Measurements from ENCODE around the gene DGKD. TPM values are rescaled to one million over a fixed set of nuclear protein-coding genes. Genes with fewer than 3 reads are reported as not detected.

Gene DGKD
- total RNA-seq, 1 donor from 2014 or later = 44.7 TPM

GRCh38 chr2:233411162-233411561 is 56.9 kb downstream of the DGKD start:
- DNase-seq (ENCODE audit: low spot score) = no peak

- DNase-seq (ENCODE audit: low spot score) = no peak
These were observed 58.1 kb downstream of the DGKD start for GRCh38 chr2:233412405-233412804.

- DNase-seq (ENCODE audit: low spot score) = no peak
These were observed 58.8 kb downstream of the DGKD start for GRCh38 chr2:233413046-233413445.

DNA sequence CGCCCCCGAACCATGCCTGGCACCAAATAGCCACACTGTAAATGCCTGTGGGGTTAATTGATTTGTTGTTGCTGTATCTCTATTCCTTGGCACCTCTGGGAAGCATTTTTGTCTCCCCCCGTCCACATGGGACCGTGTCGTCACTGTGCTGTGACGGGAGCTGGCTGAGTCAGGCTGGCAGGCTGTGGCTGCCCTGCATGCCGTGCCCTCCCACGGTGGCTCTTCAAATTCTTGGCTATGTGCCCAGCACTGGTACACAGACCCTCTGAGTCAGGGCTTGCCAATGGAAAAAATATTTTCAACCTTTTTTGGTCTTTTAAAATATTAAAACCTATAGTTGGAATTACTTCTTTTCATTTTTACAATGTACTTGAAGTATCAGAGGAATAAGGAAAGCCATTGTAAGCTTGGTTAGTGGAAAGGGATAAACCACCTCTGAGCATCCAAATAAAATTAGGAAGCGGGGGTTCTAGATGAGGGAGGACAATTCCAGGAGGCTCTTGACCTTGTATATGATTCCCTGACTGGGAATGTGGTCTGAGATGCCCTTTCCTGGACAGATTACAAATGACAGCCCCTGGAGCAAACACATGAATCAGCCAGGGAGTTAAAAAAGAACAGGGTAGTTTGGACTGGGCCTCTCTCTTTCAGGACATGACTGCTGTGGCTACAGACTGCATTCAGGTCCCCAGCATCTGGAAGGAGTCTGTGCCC is 59.4 kb downstream of the DGKD start:
- no peak for DNase-seq (ENCODE audit: low spot score)

- no peak for DNase-seq (ENCODE audit: low spot score)
These were observed 60.0 kb downstream of the DGKD start for GRCh38 chr2:233414273-233414654.

DNA sequence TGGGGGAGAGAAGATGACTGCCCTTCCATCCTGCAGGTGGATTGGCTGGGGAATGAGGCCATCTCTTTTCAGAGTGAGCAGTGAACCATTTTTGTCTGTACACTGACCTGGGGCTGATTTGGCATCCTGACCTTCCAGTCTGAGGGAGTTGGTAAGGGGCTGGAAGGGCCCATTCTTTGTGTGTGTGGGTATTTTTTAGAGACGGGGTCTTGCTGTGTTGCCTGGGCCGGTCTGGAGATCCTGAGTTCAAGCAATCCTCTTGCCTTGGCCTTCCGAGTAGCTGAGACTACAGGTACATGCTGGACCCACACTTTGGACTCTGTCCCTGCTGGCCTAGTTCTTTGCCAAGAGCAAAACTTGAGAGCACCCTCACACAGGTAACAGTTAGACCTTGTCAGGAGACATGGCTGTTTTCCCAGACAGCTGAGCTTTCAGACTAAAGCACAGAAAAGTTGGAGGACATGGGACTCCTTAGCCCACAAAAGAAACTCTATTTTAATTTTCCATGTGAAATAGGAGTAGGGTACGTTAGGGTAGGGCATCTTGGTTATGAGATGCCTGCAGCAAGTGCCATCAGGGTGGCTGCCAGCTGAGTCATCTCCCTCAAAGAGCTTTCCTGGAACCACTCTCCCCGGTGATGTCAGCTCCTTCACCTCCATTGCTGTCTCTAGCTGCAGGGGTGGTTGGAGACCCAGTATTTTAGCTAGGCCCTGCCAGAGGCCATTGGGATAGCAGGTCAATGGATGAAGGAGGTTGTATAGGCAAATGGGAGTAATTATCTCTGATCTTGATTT is 60.7 kb downstream of the DGKD start:
- DNase-seq (ENCODE audit: low spot score) = no peak

DNA sequence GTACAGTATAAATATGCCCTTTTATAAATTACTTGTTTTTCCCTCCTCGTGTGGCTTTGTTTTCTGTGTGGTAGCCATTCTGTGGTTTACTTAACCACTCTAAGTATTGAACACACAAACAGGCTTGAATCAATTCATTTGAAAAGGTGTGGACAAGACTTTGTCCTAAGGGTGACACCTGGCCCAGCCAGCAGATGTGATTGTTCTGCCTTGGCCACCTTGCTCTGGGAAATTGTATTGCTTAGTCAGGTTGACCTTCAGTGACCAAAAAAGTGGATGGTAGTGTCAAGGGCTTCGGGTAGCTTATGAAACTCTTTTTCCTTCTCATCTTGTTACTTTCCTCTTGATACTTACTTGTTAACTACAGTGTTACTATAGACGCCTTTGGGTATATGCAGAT is 61.9 kb downstream of the DGKD start:
- DNase-seq (ENCODE audit: low spot score) = peak; percentile 25

DNA sequence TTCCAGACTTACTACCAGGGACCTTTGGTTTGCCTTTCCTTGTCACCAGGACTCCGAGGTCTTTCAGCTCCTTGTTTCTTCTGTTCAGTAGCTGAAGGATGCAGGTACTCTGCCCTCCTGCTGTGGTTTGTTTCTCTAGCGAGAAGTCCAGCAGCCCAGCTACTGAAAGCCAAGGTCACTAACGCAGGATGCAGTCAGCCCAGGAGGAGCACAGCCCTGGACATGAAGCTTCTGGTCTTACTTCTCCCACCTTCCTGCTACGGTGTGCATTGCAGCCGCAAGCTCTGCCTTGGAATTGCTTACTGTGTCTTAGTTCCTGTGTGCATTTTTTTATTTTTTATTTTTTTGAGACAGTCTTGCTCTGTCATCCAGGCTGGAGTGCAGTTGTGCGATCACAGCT is 62.4 kb downstream of the DGKD start:
- DNase-seq (ENCODE audit: low spot score) = peak; percentile 12

DNA sequence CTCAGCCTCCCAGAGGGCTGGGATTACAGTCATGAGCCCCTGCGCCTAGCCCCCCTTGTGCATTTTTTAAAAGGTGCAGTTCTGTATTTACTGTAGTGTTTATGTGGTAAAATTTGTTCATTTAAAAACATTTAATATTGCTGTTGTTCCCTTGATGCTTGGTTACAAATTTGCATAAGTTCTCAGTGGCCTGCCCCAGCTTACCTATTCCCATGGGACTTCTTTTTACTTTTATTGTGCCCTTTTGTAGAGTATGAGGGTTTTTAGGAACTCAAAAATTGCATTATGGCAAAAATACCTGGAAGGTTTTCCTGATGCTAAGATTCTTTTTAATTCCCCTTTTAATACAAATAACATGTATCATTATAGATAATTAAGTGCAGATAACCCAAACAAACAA is 63.0 kb downstream of the DGKD start:
- DNase-seq (ENCODE audit: low spot score) = no peak

DNA sequence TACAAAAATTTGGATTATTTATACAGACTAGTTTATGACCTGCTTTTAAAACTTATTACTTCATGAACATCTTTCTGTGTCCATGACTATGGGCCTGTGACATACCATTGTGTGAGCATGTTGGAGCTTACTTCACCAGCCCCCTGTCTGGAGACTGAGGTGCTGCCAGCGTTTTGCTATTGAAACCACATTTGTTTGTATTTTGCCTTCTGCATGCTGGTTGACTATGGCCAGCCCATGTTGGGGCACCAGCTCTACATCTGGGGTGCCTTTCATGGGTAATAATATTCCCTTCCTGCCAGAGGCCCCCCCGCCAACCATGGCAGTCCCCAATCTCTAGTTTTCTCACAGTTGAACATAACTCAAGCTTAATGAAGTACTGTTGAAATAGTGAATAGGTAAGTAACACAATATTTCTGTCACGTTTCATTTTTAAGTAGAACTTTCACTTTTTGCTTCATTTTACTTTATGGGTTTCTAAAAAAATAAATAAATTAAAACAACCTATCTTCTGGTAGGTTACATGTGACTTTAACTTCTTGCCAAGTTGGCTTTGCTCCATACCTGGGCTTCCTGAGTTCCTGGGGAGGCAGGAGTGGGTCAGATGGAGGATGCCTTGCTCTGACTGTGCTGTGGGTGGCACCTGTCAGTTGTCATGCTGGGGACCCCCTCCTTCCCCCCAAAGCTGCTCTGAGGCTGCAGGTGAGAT is 63.9 kb downstream of the DGKD start:
- DNase-seq (ENCODE audit: low spot score) = peak; percentile 29

DNA sequence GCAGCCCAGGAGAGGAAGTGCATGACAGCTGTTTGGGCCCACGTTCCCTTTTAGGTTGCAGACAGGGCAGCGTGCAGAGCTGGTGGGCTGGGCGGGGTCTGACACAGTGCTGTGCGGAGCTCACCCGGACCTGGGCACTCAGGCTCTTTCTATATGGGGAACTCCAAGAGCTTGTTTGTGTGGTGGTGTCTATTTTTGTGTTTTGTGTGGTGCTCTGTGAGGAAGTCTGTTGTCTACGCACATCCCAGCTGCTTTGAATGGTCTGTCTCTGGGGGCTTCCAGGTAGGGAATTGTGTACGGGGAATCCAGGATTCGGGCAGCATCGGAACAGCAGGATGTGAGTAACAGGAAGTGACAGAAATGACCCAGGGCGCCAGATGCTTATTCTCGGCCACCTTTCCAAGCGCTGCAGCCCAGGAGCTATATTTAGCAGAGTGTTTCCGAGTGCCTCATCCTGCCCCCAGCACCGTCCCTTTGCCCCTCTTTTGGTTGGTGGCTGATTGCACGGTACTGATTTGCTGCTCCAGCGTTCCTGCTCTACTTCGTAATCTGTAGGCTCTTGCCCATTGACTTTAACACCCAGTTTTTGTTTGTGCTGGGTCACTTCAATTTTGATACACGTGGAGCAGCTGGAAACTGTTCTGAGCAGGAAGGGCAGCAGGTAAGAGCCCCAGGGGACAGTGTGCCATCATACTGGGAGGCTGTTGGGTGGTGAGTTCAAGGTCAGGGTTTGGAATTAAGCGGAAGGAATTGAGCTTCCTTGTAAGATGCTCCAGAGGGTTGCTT is 64.7 kb downstream of the DGKD start:
- DNase-seq (ENCODE audit: low spot score) = peak; percentile 44

DNA sequence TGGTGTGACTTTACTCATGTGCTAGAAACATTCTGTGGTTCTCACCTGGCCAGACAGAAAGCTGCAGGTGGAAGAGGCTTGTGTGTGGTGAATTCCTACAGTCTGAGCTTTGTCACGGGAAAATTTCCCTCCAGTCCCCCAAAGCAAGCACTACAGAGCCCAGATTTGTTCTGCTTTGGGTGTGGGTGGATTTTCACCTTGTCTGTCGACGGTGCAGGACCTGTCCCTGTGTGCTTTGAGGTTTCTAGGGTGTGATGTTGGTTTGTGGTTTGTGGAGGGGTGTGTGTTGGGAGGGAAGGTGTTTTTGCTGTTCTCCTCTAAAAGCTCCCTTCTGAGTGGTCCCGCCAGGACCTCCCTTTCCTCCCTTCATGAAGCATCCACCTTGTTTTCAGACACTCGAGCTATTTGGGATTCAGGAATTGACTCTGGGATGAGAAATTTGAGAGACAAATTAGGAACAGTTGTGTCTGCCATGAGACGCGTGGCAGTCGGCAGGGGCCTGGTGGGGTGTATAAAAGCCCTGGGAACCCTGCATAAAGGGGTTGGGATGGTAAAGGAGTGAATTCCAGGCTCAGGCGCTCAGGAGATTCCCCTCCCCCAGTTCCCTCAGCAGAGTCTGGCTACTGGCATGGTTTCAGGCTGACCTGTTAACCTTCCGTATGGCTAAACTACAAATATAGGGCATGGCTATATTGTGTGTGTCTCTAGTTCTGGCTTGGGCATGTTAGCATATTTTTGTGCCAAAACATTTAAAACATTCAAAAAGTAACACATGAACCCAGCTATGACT is 65.5 kb downstream of the DGKD start:
- DNase-seq (ENCODE audit: low spot score) = peak; percentile 19

DNA sequence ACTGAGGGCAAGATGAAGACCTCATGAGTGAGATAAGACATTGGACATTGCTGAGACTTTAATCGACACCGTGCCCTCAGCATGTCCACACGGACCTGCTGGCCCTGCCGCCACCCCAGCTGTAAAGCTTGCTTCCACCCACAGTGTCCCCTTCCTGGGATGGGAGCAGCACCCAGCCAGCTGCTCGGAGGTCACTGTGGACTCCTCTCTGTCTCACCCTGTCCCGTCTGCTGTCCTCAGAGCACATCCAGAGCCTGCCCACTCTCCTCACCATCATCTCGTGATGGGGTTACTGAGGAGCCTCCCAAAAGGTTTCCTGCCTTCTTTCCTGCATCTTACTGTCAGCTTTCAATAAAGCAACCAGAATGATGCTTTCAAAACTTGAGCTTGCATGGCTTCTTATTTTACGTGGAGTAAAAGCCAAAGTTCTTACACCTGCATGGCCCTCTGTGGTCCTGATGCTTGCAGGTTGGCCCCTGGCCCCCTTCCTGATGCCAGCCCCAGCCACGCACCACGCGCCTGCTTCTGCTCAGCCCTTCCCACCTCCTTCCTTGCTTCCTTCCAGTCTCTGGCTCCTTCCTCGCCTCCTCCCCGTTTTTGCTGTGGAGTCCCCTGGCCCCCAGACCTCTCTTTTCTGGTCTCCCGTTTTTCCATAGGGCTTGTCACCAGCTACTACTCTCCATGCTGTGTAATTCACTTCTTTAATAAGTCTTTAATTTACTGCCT is 67.0 kb downstream of the DGKD start:
- DNase-seq (ENCODE audit: low spot score) = peak; percentile 27

DNA sequence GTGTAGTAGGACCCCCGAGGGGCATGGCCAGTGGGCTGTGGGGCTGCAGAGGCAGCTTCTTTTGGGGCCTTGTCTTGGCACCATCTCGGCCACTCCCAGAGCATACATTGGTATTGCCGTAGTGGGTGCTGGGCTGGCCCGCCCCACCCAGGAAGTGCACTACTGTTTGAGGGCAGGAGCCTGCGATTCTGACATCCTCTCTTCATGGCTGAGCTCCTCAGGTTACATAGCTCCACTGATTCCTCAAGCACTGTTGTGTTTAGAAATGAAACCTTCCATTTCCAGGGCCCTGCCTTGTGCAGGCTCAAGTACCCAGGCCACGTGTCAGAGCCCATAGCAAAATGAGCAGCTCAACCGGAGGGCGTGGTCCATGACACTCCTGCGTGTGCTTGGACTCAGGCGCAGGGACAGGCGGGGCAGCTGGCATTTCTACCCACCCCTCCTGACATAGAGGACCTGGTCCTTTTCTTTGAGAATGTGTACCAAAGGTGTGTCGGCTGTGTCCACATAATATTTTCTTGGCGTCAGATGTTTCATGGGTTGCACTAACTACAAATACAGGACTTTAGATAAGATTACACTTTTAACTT is 67.9 kb downstream of the DGKD start:
- DNase-seq (ENCODE audit: low spot score) = peak; percentile 74

GRCh38 chr2:233422649-233423551 is 68.6 kb downstream of the DGKD start:
- peak; percentile 13 for DNase-seq (ENCODE audit: low spot score)

- peak; percentile 6 for DNase-seq (ENCODE audit: low spot score)
These were observed 69.2 kb downstream of the DGKD start for GRCh38 chr2:233423552-233423860.

DNA sequence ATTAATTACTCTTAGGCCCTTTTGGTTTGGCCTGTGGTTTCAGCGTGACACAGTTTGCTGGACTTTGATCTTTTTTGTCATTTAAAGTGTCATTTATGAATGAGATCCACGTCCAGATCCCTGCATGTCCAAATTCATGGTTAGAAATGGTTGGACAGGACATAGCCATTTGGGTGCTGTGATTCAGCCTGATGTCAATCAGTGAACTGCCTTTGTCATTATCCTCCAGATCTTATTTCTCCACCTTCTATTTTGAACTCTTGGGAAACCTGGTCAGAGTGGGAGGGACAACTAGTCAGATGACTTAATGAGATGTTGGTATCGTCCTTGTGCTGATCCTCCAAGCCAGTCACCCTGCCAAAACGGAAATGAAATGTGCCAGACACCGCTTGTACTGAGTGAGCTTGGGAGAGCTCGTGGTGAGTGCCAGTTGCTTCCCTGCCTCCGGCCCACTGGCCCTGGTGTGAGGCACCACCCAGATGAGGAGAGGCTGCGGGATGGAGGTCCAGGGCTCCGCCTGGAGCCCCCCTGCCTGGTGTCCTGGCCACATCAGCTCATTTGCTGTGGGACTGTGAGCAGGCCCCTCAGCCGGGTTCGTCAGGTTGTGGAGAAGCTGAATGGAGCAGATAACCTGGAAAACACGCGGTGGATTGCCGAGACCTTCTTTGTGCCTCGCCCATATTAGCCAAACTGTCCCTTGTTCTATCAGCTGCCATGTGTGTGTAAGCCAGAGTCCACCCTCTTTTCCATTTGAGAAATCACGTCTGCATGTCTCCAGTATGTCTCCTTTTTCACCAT is 70.1 kb downstream of the DGKD start:
- DNase-seq (ENCODE audit: low spot score) = peak; percentile 38

DNA sequence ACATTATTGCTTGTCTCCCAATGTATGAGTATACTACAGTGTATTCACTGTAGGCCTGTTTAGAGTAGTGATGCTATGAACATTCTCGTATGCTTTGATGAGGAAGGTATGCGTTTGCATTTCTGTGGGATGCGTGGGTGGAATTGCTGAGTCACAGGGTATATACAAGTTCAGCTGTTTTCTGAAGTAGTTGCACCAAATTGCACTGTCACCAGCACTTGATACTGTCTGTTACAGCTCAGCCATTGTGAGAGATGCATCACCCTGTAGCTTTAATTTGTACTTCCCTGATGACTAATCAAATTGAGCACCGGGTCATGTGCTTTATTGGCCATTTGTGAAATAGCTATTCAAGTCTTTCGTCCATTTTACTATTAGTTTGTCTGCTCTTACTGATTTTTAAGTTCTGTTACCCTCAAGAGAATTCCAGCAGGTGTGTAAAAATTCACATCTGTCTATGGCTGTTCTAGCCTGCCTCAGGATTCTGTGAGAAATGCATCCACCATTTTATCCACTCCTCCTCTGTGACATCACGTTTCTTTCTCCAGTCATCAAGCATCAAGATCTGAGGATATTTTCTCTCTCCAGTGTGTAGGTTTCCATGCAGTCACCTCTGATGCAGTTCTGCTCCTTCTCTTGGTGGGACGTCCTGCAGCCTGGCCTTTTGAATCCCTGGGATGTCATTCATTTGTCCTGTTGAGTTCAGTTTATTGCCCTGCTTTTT is 72.5 kb downstream of the DGKD start:
- DNase-seq (ENCODE audit: low spot score) = peak; percentile 13

Data from ureter (tissue), 1 donor.